Measurements from ENCODE around the gene MLN. TPM values are rescaled to one million over a fixed set of nuclear protein-coding genes. Genes with fewer than 3 reads are reported as not detected.

The MLN gene
- polyA plus RNA-seq, 1 donor from 2014 or later: not detected

DNA sequence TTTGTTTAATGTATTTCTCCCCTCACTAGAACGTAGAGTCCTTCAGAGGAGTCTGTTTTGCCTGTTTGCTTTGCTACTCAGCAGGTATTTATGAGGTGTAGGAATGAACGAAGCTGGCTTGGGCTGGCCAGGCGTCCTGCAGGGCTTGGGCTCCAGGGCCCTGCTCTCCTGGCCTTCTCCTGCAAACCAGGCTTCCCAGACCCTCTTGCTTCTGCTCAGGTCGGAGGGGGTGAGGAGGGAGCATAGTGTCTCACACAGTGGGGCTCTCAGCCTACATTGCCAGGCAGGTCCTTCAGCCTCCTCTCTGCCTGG is 24.6 kb upstream of the MLN start:
- Histone ChIP-seq H3K9me2 (ENCODE audit: insufficient read depth, low read length) (no peaks in the 10 kb centered on the region), H3F3A (ENCODE audit: insufficient read depth, low read length, poor library complexity, severe bottlenecking) (no peaks in the 10 kb centered on the region), H3K79me2 (replicated peaks; ENCODE audit: insufficient read depth, low read length) (no peaks in the 10 kb centered on the region), H3K27me3 (ENCODE audit: insufficient read depth, low read depth, low read length) (no peaks in the 10 kb centered on the region), H2AFZ (ENCODE audit: low read depth, low read length) (no peak overlapping the region), H3K4me3 (ENCODE audit: low read length) (no peak overlapping the region), H4K20me1 (ENCODE audit: insufficient read depth) (no peaks in the 10 kb centered on the region), H3K27ac (ENCODE audit: low read length) (no peak overlapping the region), H3K9ac (ENCODE audit: low read length) (no peak overlapping the region), H3K4me2 (ENCODE audit: low read length) (no peak overlapping the region), H3K9me3 (ENCODE audit: low read length) (no peaks in the 10 kb centered on the region), H3K36me3 (ENCODE audit: insufficient read depth, low read length) (no peaks in the 10 kb centered on the region)
- TF ChIP-seq POLR2AphosphoS5 (IDR thresholded peaks at IDR 0.05) (no peak), RAD21 (conservative IDR thresholded peaks at IDR 0.05) (no peak), MXI1 (conservative IDR thresholded peaks at IDR 0.05; ENCODE audit: poor library complexity, severe bottlenecking) (no peak), SMC3 (conservative IDR thresholded peaks at IDR 0.05; ENCODE audit: poor library complexity) (no peak), EP300 (conservative IDR thresholded peaks at IDR 0.05; ENCODE audit: poor library complexity, severe bottlenecking) (no peak), EZH2 (IDR thresholded peaks at IDR 0.05; ENCODE audit: borderline replicate concordance, insufficient read depth, low read length, poor library complexity, severe bottlenecking) (no peak)
- TF ChIP-seq, protein P1, sequence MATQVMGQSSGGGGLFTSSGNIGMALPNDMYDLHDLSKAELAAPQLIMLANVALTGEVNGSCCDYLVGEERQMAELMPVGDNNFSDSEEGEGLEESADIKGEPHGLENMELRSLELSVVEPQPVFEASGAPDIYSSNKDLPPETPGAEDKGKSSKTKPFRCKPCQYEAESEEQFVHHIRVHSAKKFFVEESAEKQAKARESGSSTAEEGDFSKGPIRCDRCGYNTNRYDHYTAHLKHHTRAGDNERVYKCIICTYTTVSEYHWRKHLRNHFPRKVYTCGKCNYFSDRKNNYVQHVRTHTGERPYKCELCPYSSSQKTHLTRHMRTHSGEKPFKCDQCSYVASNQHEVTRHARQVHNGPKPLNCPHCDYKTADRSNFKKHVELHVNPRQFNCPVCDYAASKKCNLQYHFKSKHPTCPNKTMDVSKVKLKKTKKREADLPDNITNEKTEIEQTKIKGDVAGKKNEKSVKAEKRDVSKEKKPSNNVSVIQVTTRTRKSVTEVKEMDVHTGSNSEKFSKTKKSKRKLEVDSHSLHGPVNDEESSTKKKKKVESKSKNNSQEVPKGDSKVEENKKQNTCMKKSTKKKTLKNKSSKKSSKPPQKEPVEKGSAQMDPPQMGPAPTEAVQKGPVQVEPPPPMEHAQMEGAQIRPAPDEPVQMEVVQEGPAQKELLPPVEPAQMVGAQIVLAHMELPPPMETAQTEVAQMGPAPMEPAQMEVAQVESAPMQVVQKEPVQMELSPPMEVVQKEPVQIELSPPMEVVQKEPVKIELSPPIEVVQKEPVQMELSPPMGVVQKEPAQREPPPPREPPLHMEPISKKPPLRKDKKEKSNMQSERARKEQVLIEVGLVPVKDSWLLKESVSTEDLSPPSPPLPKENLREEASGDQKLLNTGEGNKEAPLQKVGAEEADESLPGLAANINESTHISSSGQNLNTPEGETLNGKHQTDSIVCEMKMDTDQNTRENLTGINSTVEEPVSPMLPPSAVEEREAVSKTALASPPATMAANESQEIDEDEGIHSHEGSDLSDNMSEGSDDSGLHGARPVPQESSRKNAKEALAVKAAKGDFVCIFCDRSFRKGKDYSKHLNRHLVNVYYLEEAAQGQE (IDR thresholded peaks at IDR 0.05; ENCODE audit: borderline replicate concordance): no peak

DNA sequence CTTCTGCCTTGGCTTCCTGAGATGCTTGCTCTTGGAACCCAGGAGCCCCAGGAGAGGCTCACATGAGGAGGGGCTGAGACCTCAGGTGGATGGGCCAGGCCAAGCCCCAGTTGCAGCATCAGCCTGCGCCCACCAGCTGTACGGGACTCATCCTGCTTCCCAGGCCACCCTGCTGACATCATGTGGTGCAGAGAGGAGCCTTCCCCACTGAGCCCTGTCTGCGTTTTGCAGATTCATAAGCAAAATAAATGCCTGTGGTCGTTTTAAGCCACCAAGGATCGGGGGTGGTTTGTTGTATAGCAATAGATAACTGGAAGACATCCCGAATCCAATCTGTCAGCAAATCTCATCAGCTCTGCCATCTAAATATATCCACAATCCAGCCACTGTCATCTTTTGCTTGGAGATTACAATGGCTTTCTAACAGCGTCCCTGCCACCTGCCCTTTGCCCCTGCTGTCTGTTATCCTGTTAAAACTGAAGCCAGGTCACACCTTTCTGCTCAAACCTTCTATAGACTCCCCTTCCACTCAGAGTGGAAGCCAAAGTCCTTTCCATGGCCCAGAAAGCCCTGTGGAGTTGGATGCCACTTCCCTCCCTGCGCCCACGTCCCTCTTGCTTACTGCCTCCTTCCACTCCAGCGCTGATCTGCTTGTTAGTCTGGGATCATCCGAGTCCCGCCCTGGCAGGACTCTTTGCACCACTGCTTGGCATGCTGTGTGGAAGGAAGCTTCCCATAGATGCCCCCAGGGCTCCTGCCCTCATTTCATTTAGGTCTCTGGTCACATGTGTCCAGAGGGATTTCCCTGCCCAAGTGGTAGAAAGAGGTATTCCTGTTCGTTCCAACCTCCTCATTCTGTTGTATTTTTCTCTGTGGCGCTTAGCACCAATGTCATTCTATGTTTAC is 24.0 kb upstream of the MLN start:
- Histone ChIP-seq H3K4me3 (ENCODE audit: low read length) (no peak overlapping the region), H3K27me3 (ENCODE audit: insufficient read depth, low read depth, low read length) (no peaks in the 10 kb centered on the region), H3K4me2 (ENCODE audit: low read length) (no peak overlapping the region), H3K9me3 (ENCODE audit: low read length) (no peaks in the 10 kb centered on the region), H3K36me3 (ENCODE audit: insufficient read depth, low read length) (no peaks in the 10 kb centered on the region), H3F3A (ENCODE audit: insufficient read depth, low read length, poor library complexity, severe bottlenecking) (no peaks in the 10 kb centered on the region), H4K20me1 (ENCODE audit: insufficient read depth) (no peaks in the 10 kb centered on the region), H3K27ac (ENCODE audit: low read length) (no peak overlapping the region), H3K79me2 (replicated peaks; ENCODE audit: insufficient read depth, low read length) (no peaks in the 10 kb centered on the region), H3K9me2 (ENCODE audit: insufficient read depth, low read length) (no peaks in the 10 kb centered on the region), H2AFZ (ENCODE audit: low read depth, low read length) (no peak overlapping the region), H3K9ac (ENCODE audit: low read length) (no peak overlapping the region)
- TF ChIP-seq MXI1 (conservative IDR thresholded peaks at IDR 0.05; ENCODE audit: poor library complexity, severe bottlenecking) (no peak), POLR2AphosphoS5 (IDR thresholded peaks at IDR 0.05) (no peak), EP300 (conservative IDR thresholded peaks at IDR 0.05; ENCODE audit: poor library complexity, severe bottlenecking) (no peak), RAD21 (conservative IDR thresholded peaks at IDR 0.05) (no peak), TAF1 (IDR thresholded peaks at IDR 0.05; ENCODE audit: low read depth) (no peak), EZH2 (IDR thresholded peaks at IDR 0.05; ENCODE audit: borderline replicate concordance, insufficient read depth, low read length, poor library complexity, severe bottlenecking) (no peak), SMC3 (conservative IDR thresholded peaks at IDR 0.05; ENCODE audit: poor library complexity) (no peak)
- TF ChIP-seq, protein P2, sequence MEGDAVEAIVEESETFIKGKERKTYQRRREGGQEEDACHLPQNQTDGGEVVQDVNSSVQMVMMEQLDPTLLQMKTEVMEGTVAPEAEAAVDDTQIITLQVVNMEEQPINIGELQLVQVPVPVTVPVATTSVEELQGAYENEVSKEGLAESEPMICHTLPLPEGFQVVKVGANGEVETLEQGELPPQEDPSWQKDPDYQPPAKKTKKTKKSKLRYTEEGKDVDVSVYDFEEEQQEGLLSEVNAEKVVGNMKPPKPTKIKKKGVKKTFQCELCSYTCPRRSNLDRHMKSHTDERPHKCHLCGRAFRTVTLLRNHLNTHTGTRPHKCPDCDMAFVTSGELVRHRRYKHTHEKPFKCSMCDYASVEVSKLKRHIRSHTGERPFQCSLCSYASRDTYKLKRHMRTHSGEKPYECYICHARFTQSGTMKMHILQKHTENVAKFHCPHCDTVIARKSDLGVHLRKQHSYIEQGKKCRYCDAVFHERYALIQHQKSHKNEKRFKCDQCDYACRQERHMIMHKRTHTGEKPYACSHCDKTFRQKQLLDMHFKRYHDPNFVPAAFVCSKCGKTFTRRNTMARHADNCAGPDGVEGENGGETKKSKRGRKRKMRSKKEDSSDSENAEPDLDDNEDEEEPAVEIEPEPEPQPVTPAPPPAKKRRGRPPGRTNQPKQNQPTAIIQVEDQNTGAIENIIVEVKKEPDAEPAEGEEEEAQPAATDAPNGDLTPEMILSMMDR (IDR thresholded peaks at IDR 0.05; ENCODE audit: poor library complexity, severe bottlenecking): no peak
- TF ChIP-seq, protein P1 (IDR thresholded peaks at IDR 0.05; ENCODE audit: borderline replicate concordance): no peak

Measured in neural cell (in vitro differentiated cells).